ENCODE results near the gene ROR2.

GRCh38 chr9:91857291-91858212, 92.5 kb downstream of the ROR2 start:
- TF ChIP-seq POLR2A (IDR thresholded peaks at IDR 0.05) (no peak), CTCF (IDR thresholded peaks at IDR 0.05) (no peak), EP300 (IDR thresholded peaks at IDR 0.05; ENCODE audit: low read depth) (no peak), POLR2AphosphoS5 (IDR thresholded peaks at IDR 0.05) (no peak)
